NB4 (cell line): ENCODE measurements around the gene HINT3.

Experiments used
- MAX ChIP-seq: IDR thresholded peaks from 2 replicates; pipeline ENCODE4 v1.6.1; 2011; ENCODE audit warnings: low read depth, low read length
- MYC ChIP-seq: IDR thresholded peaks from 2 replicates; pipeline ENCODE4 v1.6.1; 2011; ENCODE audit warnings: low read depth, low read length

- no peak for TF ChIP-seq MAX
- no peak for TF ChIP-seq MYC
Measured at GRCh38 chr6:125931733-125932450, 24.7 kb upstream of the HINT3 start.
